Measurements from ENCODE around the gene C1orf52.

The C1orf52 gene

DNA sequence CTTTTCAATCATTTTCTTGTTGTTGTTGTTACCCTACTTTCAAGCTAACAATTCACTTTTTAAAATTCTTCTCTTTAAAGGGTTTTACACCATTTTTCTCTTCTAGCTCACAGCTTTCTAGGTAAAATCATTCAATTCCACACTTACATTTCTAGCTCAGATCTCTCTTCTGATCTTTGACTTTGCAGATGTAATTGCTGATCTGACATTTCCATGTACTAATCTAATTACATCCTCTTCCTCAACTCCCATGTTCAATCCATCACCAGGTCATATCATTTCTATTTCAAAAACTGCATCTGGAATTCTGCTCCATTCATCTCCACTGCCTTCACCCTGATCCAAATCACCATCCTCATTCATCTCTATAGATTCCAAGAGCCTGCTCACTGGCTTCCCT lies 13.9 kb upstream of the C1orf52 start:
- Histone ChIP-seq H3K4me1 (peaks cover 0 to 34% (median 23%) of the 10 kb centered on the region in 4 donors), H3K9me3 (no peaks in the 10 kb centered on the region), H3K36me3 (peaks cover 22 to 33% (median 26%) of the 10 kb centered on the region in 3 donors), H3K27me3 (no peaks in the 10 kb centered on the region), H3K4me3 (no peak overlapping the region), H3K27ac (no peak overlapping the region)
- DNase-seq = no peak
- TF ChIP-seq, protein P1, sequence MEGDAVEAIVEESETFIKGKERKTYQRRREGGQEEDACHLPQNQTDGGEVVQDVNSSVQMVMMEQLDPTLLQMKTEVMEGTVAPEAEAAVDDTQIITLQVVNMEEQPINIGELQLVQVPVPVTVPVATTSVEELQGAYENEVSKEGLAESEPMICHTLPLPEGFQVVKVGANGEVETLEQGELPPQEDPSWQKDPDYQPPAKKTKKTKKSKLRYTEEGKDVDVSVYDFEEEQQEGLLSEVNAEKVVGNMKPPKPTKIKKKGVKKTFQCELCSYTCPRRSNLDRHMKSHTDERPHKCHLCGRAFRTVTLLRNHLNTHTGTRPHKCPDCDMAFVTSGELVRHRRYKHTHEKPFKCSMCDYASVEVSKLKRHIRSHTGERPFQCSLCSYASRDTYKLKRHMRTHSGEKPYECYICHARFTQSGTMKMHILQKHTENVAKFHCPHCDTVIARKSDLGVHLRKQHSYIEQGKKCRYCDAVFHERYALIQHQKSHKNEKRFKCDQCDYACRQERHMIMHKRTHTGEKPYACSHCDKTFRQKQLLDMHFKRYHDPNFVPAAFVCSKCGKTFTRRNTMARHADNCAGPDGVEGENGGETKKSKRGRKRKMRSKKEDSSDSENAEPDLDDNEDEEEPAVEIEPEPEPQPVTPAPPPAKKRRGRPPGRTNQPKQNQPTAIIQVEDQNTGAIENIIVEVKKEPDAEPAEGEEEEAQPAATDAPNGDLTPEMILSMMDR (IDR thresholded peaks at IDR 0.05) = no peak
- intact Hi-C loops (cut with DNase I; ENCODE audit: low total_unique reads) = no loop called here

DNA sequence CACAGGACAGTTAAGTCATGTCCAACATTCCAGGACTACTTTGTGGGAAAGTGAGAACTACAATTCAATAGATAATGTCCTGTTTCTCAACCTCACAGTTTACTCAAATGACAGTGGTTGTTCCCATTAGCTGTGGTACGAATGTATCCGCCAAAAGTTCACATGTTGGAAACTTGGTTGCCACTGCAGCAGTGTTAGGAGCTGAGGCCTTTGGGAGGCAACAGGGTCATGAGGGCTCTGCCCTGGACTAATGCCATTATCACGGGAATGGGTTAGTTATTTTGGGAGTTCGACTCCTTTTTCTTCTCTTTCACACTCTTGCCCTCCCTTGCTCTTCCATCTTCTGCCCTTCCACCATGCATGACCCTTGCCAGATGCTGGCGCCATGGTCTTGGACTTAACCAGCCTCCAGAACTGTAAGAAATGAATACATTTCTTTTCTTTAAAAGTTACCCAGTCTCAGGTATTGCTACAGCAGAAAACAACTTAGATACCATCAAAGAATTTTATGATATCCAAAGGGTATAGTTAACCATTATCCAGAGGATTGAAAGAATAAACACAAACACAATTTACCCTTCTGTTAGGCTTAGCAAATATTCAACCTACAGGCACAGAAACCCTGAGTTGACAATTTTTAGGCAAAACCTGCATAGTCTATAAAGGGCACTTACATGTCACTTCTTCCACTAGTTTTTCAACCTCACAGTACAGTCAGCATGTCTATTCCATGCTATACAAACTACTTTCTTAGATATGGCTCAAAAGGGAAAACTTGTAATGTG lies 9.5 kb upstream of the C1orf52 start:
- intact Hi-C loops (cut with DNase I; ENCODE audit: low total_unique reads) = no loop called here
- Histone ChIP-seq H3K4me1 (peaks cover 0 to 17% (median 8%) of the 10 kb centered on the region in 4 donors), H3K36me3 (peaks cover 43 to 62% (median 56%) of the 10 kb centered on the region in 3 donors), H3K4me3 (no peak overlapping the region), H3K27ac (no peak overlapping the region), H3K9me3 (no peaks in the 10 kb centered on the region), H3K27me3 (no peaks in the 10 kb centered on the region)
- TF ChIP-seq, protein P1 (IDR thresholded peaks at IDR 0.05) = no peak
- DNase-seq = no peak

- Histone ChIP-seq H3K9me3 (no peaks in the 10 kb centered on the region), H3K4me1 (peaks cover 0 to 7% (median under 1%) of the 10 kb centered on the region in 4 donors), H3K27ac (no peak overlapping the region), H3K4me3 (no peak overlapping the region), H3K36me3 (peaks cover 43 to 61% (median 52%) of the 10 kb centered on the region in 3 donors), H3K27me3 (no peaks in the 10 kb centered on the region)
- TF ChIP-seq, protein P1 (IDR thresholded peaks at IDR 0.05) = no peak
- DNase-seq = no peak
- intact Hi-C loops (cut with DNase I; ENCODE audit: low total_unique reads) = no loop called here
Observed at GRCh38 chr1:85267313-85267712, 7.9 kb upstream of the C1orf52 start.

- no peak for DNase-seq
- Histone ChIP-seq H3K36me3 (peaks cover 29 to 38% (median 37%) of the 10 kb centered on the region in 3 donors), H3K27me3 (no peaks in the 10 kb centered on the region), H3K9me3 (no peaks in the 10 kb centered on the region), H3K4me1 (peaks cover 0 to 6% (median 2%) of the 10 kb centered on the region in 4 donors), H3K27ac (no peak overlapping the region), H3K4me3 (no peak overlapping the region)
- TF ChIP-seq, protein P1 (IDR thresholded peaks at IDR 0.05) = no peak
- intact Hi-C loops (cut with DNase I; ENCODE audit: low total_unique reads) = loop anchor here (5.0 kb wide), 1 partner anchor 157 kb away; no protein-coding TSS in a partner anchor
Observed at GRCh38 chr1:85264150-85264549, 4.7 kb upstream of the C1orf52 start.

- DNase-seq = no peak
- peaks cover 17 to 27% (median 26%) of the 10 kb centered on the region in 3 donors for H3K36me3 ChIP-seq
- no peaks in the 10 kb centered on the region for H3K27me3 ChIP-seq
- TF ChIP-seq, protein P1 (IDR thresholded peaks at IDR 0.05) = no peak
- no peaks in the 10 kb centered on the region for H3K9me3 ChIP-seq
- H3K4me3 ChIP-seq = no peak overlapping the region
- peaks cover 0 to 13% (median 6%) of the 10 kb centered on the region in 4 donors for H3K4me1 ChIP-seq
- no peak overlapping the region for H3K27ac ChIP-seq
- intact Hi-C loops (cut with DNase I; ENCODE audit: low total_unique reads) = loop anchor here (5.0 kb wide), 1 partner anchor 156 kb away; no protein-coding TSS in a partner anchor
Observed at GRCh38 chr1:85262985-85263384, 3.5 kb upstream of the C1orf52 start.

All from tibial artery (tissue), 4 donors.